Mesendoderm (in vitro differentiated cells): Measurements from ENCODE around the gene CNTLN.

Experiments used
- DNase-seq: peaks from one replicate; pipeline ENCODE4 v3.0.0; 2013
- H2AK5ac ChIP-seq: 2 replicates; pipeline ENCODE4 v1.6.1; 2013; ENCODE audit warnings: low read length, inconsistent platforms
- H2BK120ac ChIP-seq: 2 replicates; pipeline ENCODE4 v1.6.1; 2013; ENCODE audit warnings: low read depth, mild to moderate bottlenecking, low read length, moderate library complexity, mixed read lengths
- H2BK15ac ChIP-seq: replicated peaks from 2 replicates; pipeline ENCODE4 v1.6.1; 2013; ENCODE audit warnings: low read depth, mild to moderate bottlenecking, moderate library complexity
- H2BK5ac ChIP-seq: 2 replicates; pipeline ENCODE4 v1.6.1; 2013; ENCODE audit warnings: low read length, inconsistent platforms
- H3K18ac ChIP-seq: 2 replicates; pipeline ENCODE4 v1.6.1; 2013; ENCODE audit warnings: mild to moderate bottlenecking, low read length, mixed read lengths
- H3K23ac ChIP-seq: one replicate; pipeline ENCODE4 v1.6.1; 2013; ENCODE audit warnings: low read length
- H3K27ac ChIP-seq: 2 replicates; pipeline ENCODE4 v1.5.1; 2013; ENCODE audit warnings: low read depth, mild to moderate bottlenecking, inconsistent platforms, low read length, moderate library complexity
- H3K27me3 ChIP-seq: 2 replicates; pipeline ENCODE4 v1.6.1; 2013; ENCODE audit warnings: low read length, control low read depth, mild to moderate bottlenecking, inconsistent platforms; ENCODE audit not compliant: insufficient read depth, poor library complexity
- H3K36me3 ChIP-seq: 2 replicates; pipeline ENCODE4 v1.6.1; 2013; ENCODE audit warnings: low read length, inconsistent platforms; ENCODE audit not compliant: control insufficient read depth, insufficient read depth
- H3K4ac ChIP-seq: one replicate; pipeline ENCODE4 v1.6.1; 2013; ENCODE audit warnings: low read depth, mild to moderate bottlenecking, low read length, moderate library complexity
- H3K4me1 ChIP-seq: 2 replicates; pipeline ENCODE4 v1.6.1; 2013; ENCODE audit warnings: low read depth, low read length, inconsistent platforms; ENCODE audit not compliant: control insufficient read depth
- H3K4me2 ChIP-seq: 2 replicates; pipeline ENCODE4 v1.6.1; 2013; ENCODE audit warnings: low read length
- H3K4me3 ChIP-seq: 2 replicates; pipeline ENCODE4 v1.5.1; 2013; ENCODE audit warnings: mild to moderate bottlenecking, low read length
- H3K56ac ChIP-seq: one replicate; pipeline ENCODE4 v1.6.1; 2013; ENCODE audit warnings: low read length
- H3K79me1 ChIP-seq: 2 replicates; pipeline ENCODE4 v1.6.1; 2013; ENCODE audit warnings: low read length, inconsistent platforms
- H3K79me2 ChIP-seq: 2 replicates; pipeline ENCODE4 v1.6.1; 2013; ENCODE audit warnings: mild to moderate bottlenecking, low read length; ENCODE audit not compliant: control insufficient read depth, insufficient read depth
- H3K9ac ChIP-seq: 2 replicates; pipeline ENCODE4 v1.6.1; 2013; ENCODE audit warnings: low read length, inconsistent platforms
- H4K5ac ChIP-seq: one replicate; pipeline ENCODE4 v1.6.1; 2013; ENCODE audit warnings: low read length
- H4K8ac ChIP-seq: one replicate; pipeline ENCODE4 v1.6.1; 2013; ENCODE audit warnings: low read depth, mild to moderate bottlenecking, control low read depth, low read length, moderate library complexity
- WGBS: extraction: QIAGEN DNeasy Blood & Tissue Kit; methylation state at CpG from one replicate; pipeline ENCODE4 v1.1.7; 2013; ENCODE audit warnings: low lambda C conversion rate, missing lambda C conversion rate; ENCODE audit not compliant: insufficient coverage; ENCODE audit errors: extremely low coverage; 5-methylcytosine and 5-hydroxymethylcytosine counted together

Gene CNTLN

DNA sequence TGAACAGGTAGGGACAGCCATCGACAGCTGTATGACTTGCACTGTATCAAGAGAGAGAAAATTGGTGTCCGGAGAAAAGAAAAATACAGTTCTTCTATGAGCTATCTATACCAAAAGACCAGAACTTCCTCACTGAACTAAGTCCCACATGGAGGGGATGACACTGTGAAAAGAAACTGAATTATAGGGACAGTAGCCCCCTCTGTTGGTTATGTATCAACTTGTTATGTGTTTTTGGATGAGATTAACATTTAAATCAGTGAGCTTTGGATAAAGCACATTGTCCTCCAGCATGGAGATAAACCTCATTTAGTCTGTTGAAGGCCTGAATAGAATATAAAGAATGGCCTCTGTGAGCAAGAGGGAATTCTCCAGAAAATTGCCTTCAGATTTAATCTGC lies 267.5 kb downstream of the CNTLN start:
- H3K36me3 ChIP-seq, result no peaks in the 10 kb centered on the region
- no peak overlapping the region for H3K18ac ChIP-seq
- H3K9ac ChIP-seq, result no peak overlapping the region
- no peak overlapping the region for H2AK5ac ChIP-seq
- H3K27me3 ChIP-seq, result no peaks in the 10 kb centered on the region
- no peak overlapping the region for H4K5ac ChIP-seq
- no peak overlapping the region for H3K23ac ChIP-seq
- H4K8ac ChIP-seq, result no peak overlapping the region
- peak; percentile 78 for DNase-seq
- WGBS, result no CpG with 5 or more reads among the region's 2 CpGs
- no peak overlapping the region for H3K4ac ChIP-seq
- no peak overlapping the region for H3K56ac ChIP-seq
- H3K4me1 ChIP-seq, result peaks cover 5% of the 10 kb centered on the region
- H3K4me3 ChIP-seq, result no peak overlapping the region
- no peak overlapping the region for H2BK120ac ChIP-seq
- no peaks in the 10 kb centered on the region for H3K79me1 ChIP-seq
- no peak overlapping the region for H3K4me2 ChIP-seq
- no peak overlapping the region for H2BK5ac ChIP-seq
- H2BK15ac ChIP-seq, result no peak overlapping the region
- H3K27ac ChIP-seq, result no peak overlapping the region
- no peaks in the 10 kb centered on the region for H3K79me2 ChIP-seq

DNA sequence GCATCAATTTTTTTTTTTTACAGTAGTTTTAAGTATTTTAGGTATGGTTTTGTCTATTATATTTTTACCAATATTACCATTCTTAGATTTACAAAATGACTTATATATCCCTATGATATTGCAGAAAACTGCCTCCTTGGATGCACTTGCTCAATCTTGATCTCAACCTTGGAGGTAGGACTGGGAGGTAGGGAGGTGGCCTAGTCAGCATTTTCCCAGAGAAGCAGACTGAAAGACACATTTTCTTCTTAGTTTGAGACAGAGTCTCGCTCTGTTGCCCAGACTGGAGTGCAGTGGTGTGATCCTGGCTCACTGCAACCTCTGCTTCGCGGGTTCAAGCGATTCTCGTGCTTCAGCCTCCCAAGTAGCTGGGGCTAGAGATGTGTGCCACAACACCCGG lies 268.7 kb downstream of the CNTLN start:
- H3K79me1 ChIP-seq, result no peaks in the 10 kb centered on the region
- no CpG with 5 or more reads among the region's 6 CpGs for WGBS
- no peak overlapping the region for H2BK5ac ChIP-seq
- H3K27ac ChIP-seq, result no peak overlapping the region
- H4K8ac ChIP-seq, result no peak overlapping the region
- H3K27me3 ChIP-seq, result no peaks in the 10 kb centered on the region
- H3K9ac ChIP-seq, result no peak overlapping the region
- no peak overlapping the region for H3K18ac ChIP-seq
- no peak overlapping the region for H3K4ac ChIP-seq
- H2BK15ac ChIP-seq, result no peak overlapping the region
- no peak overlapping the region for H3K56ac ChIP-seq
- H2BK120ac ChIP-seq, result no peak overlapping the region
- peaks cover 3% of the 10 kb centered on the region for H3K4me1 ChIP-seq
- H3K4me3 ChIP-seq, result no peak overlapping the region
- H4K5ac ChIP-seq, result no peak overlapping the region
- no peak overlapping the region for H3K23ac ChIP-seq
- no peak for DNase-seq
- no peak overlapping the region for H2AK5ac ChIP-seq
- H3K79me2 ChIP-seq, result no peaks in the 10 kb centered on the region
- no peaks in the 10 kb centered on the region for H3K36me3 ChIP-seq
- H3K4me2 ChIP-seq, result no peak overlapping the region

DNA sequence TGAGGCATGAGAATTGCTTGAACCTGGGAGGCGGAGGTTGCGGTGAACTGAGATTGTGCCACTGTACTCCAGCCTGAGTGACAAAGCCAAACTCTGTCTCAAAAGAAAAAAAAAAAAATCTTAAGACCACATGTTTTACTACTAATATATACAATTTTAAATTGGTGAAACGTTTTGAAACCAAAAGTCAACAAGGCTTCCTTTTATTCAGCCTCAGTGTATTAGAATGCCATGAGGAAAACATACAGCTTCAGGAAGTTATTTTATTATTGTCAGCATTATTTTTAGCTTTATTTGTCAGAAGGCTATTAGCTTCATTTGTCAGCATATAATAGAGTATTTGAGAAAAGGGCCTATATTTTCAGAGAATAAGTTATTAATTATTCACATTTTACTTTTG lies 280.1 kb downstream of the CNTLN start:
- H2BK120ac ChIP-seq, result no peak overlapping the region
- no peak overlapping the region for H2BK5ac ChIP-seq
- DNase-seq, result no peak
- no peak overlapping the region for H4K5ac ChIP-seq
- no peak overlapping the region for H3K18ac ChIP-seq
- H3K36me3 ChIP-seq, result no peaks in the 10 kb centered on the region
- H2BK15ac ChIP-seq, result no peak overlapping the region
- no peaks in the 10 kb centered on the region for H3K79me2 ChIP-seq
- H3K79me1 ChIP-seq, result no peaks in the 10 kb centered on the region
- no peak overlapping the region for H3K4ac ChIP-seq
- H3K4me1 ChIP-seq, result no peaks in the 10 kb centered on the region
- H3K56ac ChIP-seq, result no peak overlapping the region
- no peak overlapping the region for H3K23ac ChIP-seq
- H3K27ac ChIP-seq, result no peak overlapping the region
- H3K27me3 ChIP-seq, result no peaks in the 10 kb centered on the region
- no peak overlapping the region for H4K8ac ChIP-seq
- no peak overlapping the region for H2AK5ac ChIP-seq
- H3K9ac ChIP-seq, result no peak overlapping the region
- H3K4me2 ChIP-seq, result no peak overlapping the region
- no peak overlapping the region for H3K4me3 ChIP-seq
- no CpG with 5 or more reads among the region's 3 CpGs for WGBS

DNA sequence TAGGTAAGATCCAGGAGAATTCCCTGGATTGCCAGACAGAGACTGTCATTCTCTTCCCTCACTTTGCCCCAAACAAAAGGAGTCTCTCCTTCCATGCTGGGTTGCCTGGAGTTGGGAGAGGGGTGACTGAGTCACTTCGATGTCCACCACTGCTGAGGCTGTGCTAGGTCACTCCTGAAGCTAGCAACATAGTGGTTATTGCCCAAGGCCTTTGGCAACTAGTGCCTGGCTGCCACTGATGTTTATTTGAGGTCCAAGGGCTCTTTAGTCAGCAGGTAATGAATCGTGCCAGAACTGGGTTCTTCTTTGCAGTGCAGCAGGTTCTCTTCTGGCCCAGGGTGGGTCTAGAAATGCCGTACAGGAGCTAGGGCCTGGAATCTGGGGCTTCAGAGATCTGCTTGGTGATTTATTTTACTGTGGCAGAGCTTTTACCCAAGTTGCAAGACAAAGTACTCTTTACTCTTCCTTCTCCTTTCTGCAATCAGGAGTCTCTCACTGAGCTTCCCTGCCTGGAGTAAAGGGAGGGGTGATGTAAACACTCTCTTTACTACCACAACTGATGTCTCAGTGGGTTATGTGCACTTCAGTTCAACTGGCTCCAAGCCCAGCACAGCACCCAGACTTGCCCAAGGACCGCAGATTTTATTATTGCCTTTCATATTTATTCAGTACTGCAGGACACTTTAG lies 288.3 kb downstream of the CNTLN start:
- Histone ChIP-seq H3K79me1 (no peaks in the 10 kb centered on the region), H3K79me2 (no peaks in the 10 kb centered on the region), H3K23ac (no peak overlapping the region), H4K8ac (no peak overlapping the region), H4K5ac (no peak overlapping the region), H2BK15ac (no peak overlapping the region), H2BK120ac (no peak overlapping the region), H2AK5ac (no peak overlapping the region), H3K36me3 (no peaks in the 10 kb centered on the region), H3K9ac (no peak overlapping the region), H3K4me2 (no peak overlapping the region), H3K4ac (no peak overlapping the region), H2BK5ac (no peak overlapping the region), H3K4me3 (no peak overlapping the region), H3K18ac (no peak overlapping the region), H3K27ac (no peak overlapping the region), H3K27me3 (no peaks in the 10 kb centered on the region), H3K4me1 (no peaks in the 10 kb centered on the region), H3K56ac (no peak overlapping the region)
- DNase-seq, result no peak
- no CpG with 5 or more reads among the region's 4 CpGs for WGBS

DNA sequence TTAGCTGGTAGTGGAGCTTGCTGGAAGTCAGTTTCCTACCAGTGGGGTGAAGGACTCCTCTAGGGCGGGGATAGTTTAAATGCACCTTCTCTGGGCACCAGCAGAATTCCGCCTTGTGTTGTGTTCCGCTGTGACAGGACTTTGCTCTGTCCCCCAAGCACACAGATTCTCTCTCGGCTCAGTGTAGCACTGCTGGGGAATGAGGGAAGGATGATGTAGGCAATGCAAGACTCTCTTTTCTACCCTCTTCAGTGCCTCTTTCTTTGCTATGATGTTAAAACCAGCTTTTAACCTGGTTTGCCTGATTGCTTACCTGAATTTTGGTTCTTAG lies 288.8 kb downstream of the CNTLN start:
- no peaks in the 10 kb centered on the region for H3K36me3 ChIP-seq
- H3K4ac ChIP-seq, result no peak overlapping the region
- H3K18ac ChIP-seq, result no peak overlapping the region
- H3K27me3 ChIP-seq, result no peaks in the 10 kb centered on the region
- no peak overlapping the region for H3K56ac ChIP-seq
- no peak overlapping the region for H2BK120ac ChIP-seq
- no peak overlapping the region for H3K23ac ChIP-seq
- H3K4me2 ChIP-seq, result no peak overlapping the region
- no peak overlapping the region for H3K27ac ChIP-seq
- no peak overlapping the region for H2BK5ac ChIP-seq
- no peaks in the 10 kb centered on the region for H3K4me1 ChIP-seq
- DNase-seq, result no peak
- H3K79me1 ChIP-seq, result no peaks in the 10 kb centered on the region
- H3K79me2 ChIP-seq, result no peaks in the 10 kb centered on the region
- H2AK5ac ChIP-seq, result no peak overlapping the region
- H3K9ac ChIP-seq, result no peak overlapping the region
- H3K4me3 ChIP-seq, result no peak overlapping the region
- H2BK15ac ChIP-seq, result no peak overlapping the region
- H4K8ac ChIP-seq, result no peak overlapping the region
- WGBS, result no CpG with 5 or more reads among the region's 4 CpGs
- H4K5ac ChIP-seq, result no peak overlapping the region

DNA sequence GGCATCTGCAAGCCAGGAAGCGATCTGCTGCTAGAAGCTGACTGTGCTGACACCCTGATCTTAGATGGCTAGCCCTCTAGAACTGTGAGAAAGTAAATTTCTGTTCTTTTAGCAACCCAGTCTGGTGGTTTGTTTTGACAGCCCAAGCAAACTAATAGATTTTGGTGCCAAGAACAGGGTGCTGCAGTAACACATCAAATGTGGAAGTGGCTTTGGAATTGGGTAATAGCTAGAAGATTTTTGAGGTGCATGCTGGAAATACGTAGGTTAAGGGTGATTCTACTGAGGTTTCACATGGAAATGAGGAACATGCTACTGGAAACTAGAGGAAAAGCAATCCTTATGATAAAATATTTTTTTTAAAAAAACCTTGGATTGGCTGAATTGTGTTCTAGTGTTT lies 290.5 kb downstream of the CNTLN start:
- H3K18ac ChIP-seq, result no peak overlapping the region
- H3K36me3 ChIP-seq, result no peaks in the 10 kb centered on the region
- no peak overlapping the region for H3K56ac ChIP-seq
- H2BK5ac ChIP-seq, result no peak overlapping the region
- H3K9ac ChIP-seq, result no peak overlapping the region
- H3K79me1 ChIP-seq, result no peaks in the 10 kb centered on the region
- no CpG with 5 or more reads among the region's 2 CpGs for WGBS
- H3K4me1 ChIP-seq, result no peaks in the 10 kb centered on the region
- H4K8ac ChIP-seq, result no peak overlapping the region
- no peak overlapping the region for H3K4me2 ChIP-seq
- H2AK5ac ChIP-seq, result no peak overlapping the region
- no peak overlapping the region for H3K4me3 ChIP-seq
- DNase-seq, result no peak
- H3K23ac ChIP-seq, result no peak overlapping the region
- no peaks in the 10 kb centered on the region for H3K27me3 ChIP-seq
- no peak overlapping the region for H4K5ac ChIP-seq
- H3K4ac ChIP-seq, result no peak overlapping the region
- H2BK15ac ChIP-seq, result no peak overlapping the region
- no peaks in the 10 kb centered on the region for H3K79me2 ChIP-seq
- no peak overlapping the region for H3K27ac ChIP-seq
- no peak overlapping the region for H2BK120ac ChIP-seq
